ENCODE results near the gene CLEC11A.

- TF ChIP-seq L3MBTL2 (conservative IDR thresholded peaks at IDR 0.05) (no peak), FOXA1 (IDR thresholded peaks at IDR 0.05) (no peak), ELF4 (IDR thresholded peaks at IDR 0.05) (no peak), TARDBP (IDR thresholded peaks at IDR 0.05) (no peak), ZNF384 (IDR thresholded peaks at IDR 0.05) (no peak), SP1 (IDR thresholded peaks at IDR 0.05) (no peak), PKNOX1 (IDR thresholded peaks at IDR 0.05) (no peak), LEF1 (IDR thresholded peaks at IDR 0.05; ENCODE audit: borderline replicate concordance) (no peak), CTBP1 (IDR thresholded peaks at IDR 0.05; ENCODE audit: borderline replicate concordance) (no peak), SUZ12 (IDR thresholded peaks at IDR 0.05) (no peak)
Measured at GRCh38 chr19:50706387-50706786, 16.8 kb upstream of the CLEC11A start.

Measured in HEK293T (cell line).